ENCODE results near the gene RND1.
"Not testable (repeated sequence)": the region's sequence is repeated elsewhere in the genome, so short reads cannot be mapped to it uniquely, and the experiment has no call there.

The RND1 gene

GRCh38 chr12:48865281-48866051, at the start of gene RND1:
RND1 (minus strand) TSS chr12:48865870; CDS start chr12:48865767, 103 bp downstream.
- peak within 1 kb of the TSS; percentile 89 for H3K4me3 ChIP-seq (ENCODE audit: low read depth, low read length)

GRCh38 chr12:48910196-48910595, 44.5 kb upstream of the RND1 start:
- H3K4me3 ChIP-seq (ENCODE audit: low read depth, low read length): no peak overlapping the region

- H3K4me3 ChIP-seq (ENCODE audit: low read depth, low read length): not testable (repeated sequence)
Measured at GRCh38 chr12:48909698-48910097, 44.0 kb upstream of the RND1 start.

GRCh38 chr12:48907245-48907644, 41.6 kb upstream of the RND1 start:
- no peak overlapping the region for H3K4me3 ChIP-seq (ENCODE audit: low read depth, low read length)

- peak overlapping the region; percentile 54 for H3K4me3 ChIP-seq (ENCODE audit: low read depth, low read length)
Measured at GRCh38 chr12:48903982-48904411, 38.3 kb upstream of the RND1 start.

GRCh38 chr12:48903363-48903981, 37.8 kb upstream of the RND1 start:
- no peak overlapping the region for H3K4me3 ChIP-seq (ENCODE audit: low read depth, low read length)

GRCh38 chr12:48901278-48901677, 35.6 kb upstream of the RND1 start:
- H3K4me3 ChIP-seq (ENCODE audit: low read depth, low read length): no peak overlapping the region

- H3K4me3 ChIP-seq (ENCODE audit: low read depth, low read length): no peak overlapping the region
Measured at GRCh38 chr12:48899651-48900050, 34.0 kb upstream of the RND1 start.

GRCh38 chr12:48894271-48894670, 28.6 kb upstream of the RND1 start:
- no peak overlapping the region for H3K4me3 ChIP-seq (ENCODE audit: low read depth, low read length)

GRCh38 chr12:48890657-48891418, 25.2 kb upstream of the RND1 start:
- H3K4me3 ChIP-seq (ENCODE audit: low read depth, low read length): peak overlapping the region; percentile 33

GRCh38 chr12:48889679-48890078, 24.0 kb upstream of the RND1 start:
- H3K4me3 ChIP-seq (ENCODE audit: low read depth, low read length): no peak overlapping the region

GRCh38 chr12:48883305-48884161, 17.9 kb upstream of the RND1 start:
- no peak overlapping the region for H3K4me3 ChIP-seq (ENCODE audit: low read depth, low read length)

- H3K4me3 ChIP-seq (ENCODE audit: low read depth, low read length): no peak overlapping the region
Measured at GRCh38 chr12:48882972-48883304, 17.3 kb upstream of the RND1 start.

GRCh38 chr12:48882315-48882687, 16.6 kb upstream of the RND1 start:
- no peak overlapping the region for H3K4me3 ChIP-seq (ENCODE audit: low read depth, low read length)

GRCh38 chr12:48881686-48882314, 16.1 kb upstream of the RND1 start:
- H3K4me3 ChIP-seq (ENCODE audit: low read depth, low read length): no peak overlapping the region

- H3K4me3 ChIP-seq (ENCODE audit: low read depth, low read length): no peak overlapping the region
Measured at GRCh38 chr12:48880647-48881046, 15.0 kb upstream of the RND1 start.

- H3K4me3 ChIP-seq (ENCODE audit: low read depth, low read length): no peak overlapping the region
Measured at GRCh38 chr12:48878548-48878947, 12.9 kb upstream of the RND1 start.

GRCh38 chr12:48875944-48876515, 10.4 kb upstream of the RND1 start:
- H3K4me3 ChIP-seq (ENCODE audit: low read depth, low read length): no peak overlapping the region

GRCh38 chr12:48873534-48873933, 7.9 kb upstream of the RND1 start:
- H3K4me3 ChIP-seq (ENCODE audit: low read depth, low read length): not testable (repeated sequence)

GRCh38 chr12:48873096-48873495, 7.4 kb upstream of the RND1 start:
- H3K4me3 ChIP-seq (ENCODE audit: low read depth, low read length): no peak overlapping the region

All from iPS-11a (cell line).